ENCODE data around the gene GRB2.
"Not testable (repeated sequence)": the region's sequence is repeated elsewhere in the genome, so short reads cannot be mapped to it uniquely, and the experiment has no call there.

GRCh38 chr17:75367838-75368789 lies 37.4 kb downstream of the GRB2 start:
- TF ChIP-seq CTCF (IDR thresholded peaks at IDR 0.05; ENCODE audit: control extremely low read depth in 1 of 3, insufficient read depth in 1 of 3, low read depth in 1 of 3, low read length in 3 of 3); MAX (IDR thresholded peaks at IDR 0.05); TBP (IDR thresholded peaks at IDR 0.05; ENCODE audit: low read depth, low read length); NRF1 (IDR thresholded peaks at IDR 0.05; ENCODE audit: low read depth, low read length); PHF8 (conservative IDR thresholded peaks at IDR 0.05; ENCODE audit: low read depth, low read length); USF2 (IDR thresholded peaks at IDR 0.05; ENCODE audit: low read length); EZH2 (IDR thresholded peaks at IDR 0.05; ENCODE audit: low read depth, low read length, severe bottlenecking); TCF12 (IDR thresholded peaks at IDR 0.05; ENCODE audit: low read depth, low read length); SUZ12 (IDR thresholded peaks at IDR 0.05; ENCODE audit: low read length); SIRT6 (IDR thresholded peaks at IDR 0.05; ENCODE audit: low read length); ATF3 (IDR thresholded peaks at IDR 0.05; ENCODE audit: insufficient read depth, low read depth, low read length); CHD2 (IDR thresholded peaks at IDR 0.05; ENCODE audit: low read length); POLR2A (IDR thresholded peaks at IDR 0.05; ENCODE audit: control extremely low read depth in 1 of 2, low read depth in 2 of 2, low read length in 2 of 2): not testable (repeated sequence)

Measured in H1 (cell line).